HEK293T (cell line): ENCODE measurements around the gene RAB1A.
"Not testable (repeated sequence)": the region's sequence is repeated elsewhere in the genome, so short reads cannot be mapped to it uniquely, and the experiment has no call there.

Source experiments
- BHLHE40 ChIP-seq: fragments of 450-650 bp; IDR thresholded peaks from 2 replicates; pipeline ENCODE4 v1.6.1; 2016; ENCODE audit warnings: mild to moderate bottlenecking, moderate library complexity, borderline replicate concordance
- CTBP1 ChIP-seq: fragments of 450-650 bp; IDR thresholded peaks from 2 replicates; pipeline ENCODE4 v1.6.1; 2016; ENCODE audit warnings: borderline replicate concordance
- ELF4 ChIP-seq: fragments of 450-650 bp; IDR thresholded peaks from 2 replicates; pipeline ENCODE4 v1.6.1; 2017; ENCODE audit warnings: antibody characterized with exemption
- FOXK2 ChIP-seq: fragments of 450-650 bp; IDR thresholded peaks from 2 replicates; pipeline ENCODE4 v1.6.1; 2016; ENCODE audit warnings: mild to moderate bottlenecking
- FOXM1 ChIP-seq: fragments of 450-650 bp; IDR thresholded peaks from 2 replicates; pipeline ENCODE4 v1.6.1; 2017; ENCODE audit warnings: mild to moderate bottlenecking, borderline replicate concordance
- HDGF ChIP-seq: fragments of 450-650 bp; IDR thresholded peaks from 2 replicates; pipeline ENCODE4 v1.6.1; 2017; ENCODE audit warnings: antibody characterized with exemption, borderline replicate concordance
- L3MBTL2 ChIP-seq: fragments of 450-650 bp; conservative IDR thresholded peaks from 2 replicates; pipeline ENCODE4 v1.6.1; 2016; ENCODE audit warnings: mild to moderate bottlenecking
- LEF1 ChIP-seq: fragments of 450-650 bp; IDR thresholded peaks from 2 replicates; pipeline ENCODE4 v1.6.1; 2017; ENCODE audit warnings: mild to moderate bottlenecking, borderline replicate concordance
- PKNOX1 ChIP-seq: fragments of 450-650 bp; IDR thresholded peaks from 2 replicates; pipeline ENCODE4 v1.6.1; 2016
- SP1 ChIP-seq: fragments of 450-650 bp; IDR thresholded peaks from 2 replicates; pipeline ENCODE4 v1.6.1; 2017
- SUZ12 ChIP-seq: fragments of 450-650 bp; IDR thresholded peaks from 2 replicates; pipeline ENCODE4 v1.6.1; 2016; ENCODE audit warnings: mild to moderate bottlenecking
- ZNF384 ChIP-seq: fragments of 450-650 bp; IDR thresholded peaks from 2 replicates; pipeline ENCODE4 v1.6.1; 2016

- TF ChIP-seq ELF4, SP1, PKNOX1, L3MBTL2, ZNF384, BHLHE40, LEF1, FOXK2, HDGF, SUZ12, FOXM1, CTBP1: not testable (repeated sequence)
These were observed 27.9 kb upstream of the RAB1A start for GRCh38 chr2:65157856-65158255.
